ENCODE data around the gene LMNTD2.

The LMNTD2 gene

DNA sequence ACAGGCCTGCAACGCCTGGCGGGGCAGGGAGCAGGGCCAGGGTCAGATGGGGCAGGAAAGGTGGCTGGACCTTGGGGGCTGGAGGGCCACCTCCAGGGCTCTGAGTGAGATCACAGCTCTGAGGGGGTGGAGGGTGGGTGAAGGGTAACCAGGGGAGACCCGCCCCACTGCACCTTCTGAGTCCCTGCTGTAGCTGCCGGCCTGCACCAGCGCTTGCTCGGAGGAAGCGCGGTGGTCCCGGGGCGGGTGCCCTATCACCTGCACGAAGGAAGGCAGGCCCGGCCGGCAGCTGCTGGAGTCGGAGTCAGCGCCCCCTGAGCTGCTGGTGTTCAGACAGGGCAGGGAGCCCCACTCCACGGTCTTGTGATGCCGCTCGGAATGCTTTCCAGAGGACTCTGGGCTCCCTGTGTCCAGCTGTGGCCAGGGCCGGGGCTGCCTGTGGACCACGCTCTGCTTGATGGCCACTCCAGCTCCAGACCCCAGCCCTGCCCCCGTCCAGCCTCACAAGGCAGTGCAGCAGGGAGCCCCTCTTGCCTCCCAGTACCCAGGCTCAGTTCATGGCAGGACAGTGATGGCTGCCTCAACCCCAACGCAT, 3.8 kb downstream of the LMNTD2 start:
- TF ChIP-seq, protein P1, sequence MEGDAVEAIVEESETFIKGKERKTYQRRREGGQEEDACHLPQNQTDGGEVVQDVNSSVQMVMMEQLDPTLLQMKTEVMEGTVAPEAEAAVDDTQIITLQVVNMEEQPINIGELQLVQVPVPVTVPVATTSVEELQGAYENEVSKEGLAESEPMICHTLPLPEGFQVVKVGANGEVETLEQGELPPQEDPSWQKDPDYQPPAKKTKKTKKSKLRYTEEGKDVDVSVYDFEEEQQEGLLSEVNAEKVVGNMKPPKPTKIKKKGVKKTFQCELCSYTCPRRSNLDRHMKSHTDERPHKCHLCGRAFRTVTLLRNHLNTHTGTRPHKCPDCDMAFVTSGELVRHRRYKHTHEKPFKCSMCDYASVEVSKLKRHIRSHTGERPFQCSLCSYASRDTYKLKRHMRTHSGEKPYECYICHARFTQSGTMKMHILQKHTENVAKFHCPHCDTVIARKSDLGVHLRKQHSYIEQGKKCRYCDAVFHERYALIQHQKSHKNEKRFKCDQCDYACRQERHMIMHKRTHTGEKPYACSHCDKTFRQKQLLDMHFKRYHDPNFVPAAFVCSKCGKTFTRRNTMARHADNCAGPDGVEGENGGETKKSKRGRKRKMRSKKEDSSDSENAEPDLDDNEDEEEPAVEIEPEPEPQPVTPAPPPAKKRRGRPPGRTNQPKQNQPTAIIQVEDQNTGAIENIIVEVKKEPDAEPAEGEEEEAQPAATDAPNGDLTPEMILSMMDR (IDR thresholded peaks at IDR 0.05) = no peak
- Mint-ChIP-seq H3K9me3 (no peaks in the 10 kb centered on the region), H3K27ac (no peak overlapping the region), H3K27me3 (ENCODE audit: low read depth, poor library complexity) (peaks cover 42% of the 10 kb centered on the region), H3K36me3 (ENCODE audit: low read depth) (no peaks in the 10 kb centered on the region), H3K4me1 (peaks cover 18% of the 10 kb centered on the region), H3K4me3 (peak overlapping the region; percentile 62)
- no peak for DNase-seq

DNA sequence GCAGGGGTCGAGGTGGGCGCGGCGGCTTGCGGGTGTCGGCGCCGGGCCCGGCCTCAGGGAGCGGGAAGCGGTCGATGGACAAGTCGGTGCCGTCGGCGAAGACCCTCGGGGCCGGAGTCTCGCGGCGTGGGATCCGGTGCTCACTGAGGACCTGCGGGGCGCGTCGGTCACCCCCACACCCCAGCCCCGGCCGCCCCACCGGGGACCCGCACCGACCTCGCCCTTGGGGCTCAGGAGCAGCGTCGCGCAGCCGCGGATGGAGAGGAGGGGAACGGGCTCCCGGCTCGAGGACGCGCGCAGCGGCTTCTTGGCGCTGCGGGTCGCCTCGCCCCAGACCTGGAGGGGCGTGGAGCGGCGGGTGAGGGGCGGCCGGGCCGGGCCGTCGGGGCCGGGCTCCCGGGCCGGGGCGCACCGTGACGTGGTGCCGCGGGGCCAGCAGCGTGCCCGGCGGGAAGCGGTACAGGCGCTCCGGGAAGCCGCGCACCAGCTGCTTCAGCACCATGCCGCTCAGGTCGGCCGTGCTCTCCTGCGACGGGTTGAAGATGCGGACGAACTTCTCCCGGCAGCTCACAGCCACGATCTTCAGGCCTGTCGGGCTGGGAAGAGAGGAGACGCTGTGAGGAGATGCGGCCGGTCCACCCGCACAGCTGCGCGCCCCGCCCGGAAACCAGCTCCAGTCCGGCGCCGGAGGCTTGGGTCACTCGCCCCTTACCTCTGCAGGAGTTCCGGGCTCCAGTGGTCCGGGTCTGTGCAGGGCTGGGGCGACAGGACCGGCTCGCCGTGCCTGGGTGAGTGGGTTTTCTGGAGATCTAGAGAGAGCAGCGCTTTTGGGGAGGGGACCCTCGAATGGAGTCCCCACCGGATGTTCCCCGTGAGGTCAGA, 4.5 kb downstream of the LMNTD2 start:
- TF ChIP-seq, protein P1 (IDR thresholded peaks at IDR 0.05) = no peak
- Mint-ChIP-seq H3K27me3 (ENCODE audit: low read depth, poor library complexity) (peaks cover 42% of the 10 kb centered on the region), H3K27ac (no peak overlapping the region), H3K4me3 (peak overlapping the region; percentile 62), H3K36me3 (ENCODE audit: low read depth) (no peaks in the 10 kb centered on the region), H3K4me1 (peaks cover 18% of the 10 kb centered on the region), H3K9me3 (no peaks in the 10 kb centered on the region)
- peak; percentile 41 for DNase-seq

DNA sequence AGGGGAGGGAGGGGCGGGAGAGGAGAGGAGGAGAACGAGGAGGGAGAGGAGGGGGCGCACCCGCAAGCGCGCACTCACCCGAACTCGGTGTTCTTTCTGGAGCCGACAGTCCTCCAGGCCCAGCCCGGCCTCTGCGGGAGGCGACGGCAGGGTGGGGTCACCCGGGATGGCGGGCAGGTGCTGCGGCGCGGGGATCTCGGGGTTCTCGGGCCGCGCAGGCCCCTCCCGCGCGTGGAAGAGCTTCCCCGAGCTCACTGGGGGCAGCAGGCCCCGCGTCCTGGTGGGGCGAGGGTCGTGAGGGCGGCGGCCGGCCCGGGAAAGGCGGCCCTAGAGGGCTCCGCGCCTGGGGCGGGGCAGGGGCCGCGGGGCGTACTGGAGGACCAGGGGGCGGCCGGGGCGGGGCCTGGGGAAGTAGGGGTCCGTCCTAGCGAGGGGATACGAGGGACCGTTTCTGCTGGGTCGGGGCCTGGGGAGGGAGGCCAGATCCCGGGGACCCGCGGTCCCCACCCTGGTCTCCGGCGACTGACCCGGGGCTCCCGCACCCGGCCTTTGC, 5.2 kb downstream of the LMNTD2 start:
- Mint-ChIP-seq H3K27me3 (ENCODE audit: low read depth, poor library complexity) (peaks cover 42% of the 10 kb centered on the region), H3K27ac (no peak overlapping the region), H3K9me3 (no peaks in the 10 kb centered on the region), H3K36me3 (ENCODE audit: low read depth) (no peaks in the 10 kb centered on the region), H3K4me1 (peaks cover 18% of the 10 kb centered on the region), H3K4me3 (no peak overlapping the region)
- peak; percentile 49 for DNase-seq
- TF ChIP-seq, protein P1 (IDR thresholded peaks at IDR 0.05) = no peak

DNA sequence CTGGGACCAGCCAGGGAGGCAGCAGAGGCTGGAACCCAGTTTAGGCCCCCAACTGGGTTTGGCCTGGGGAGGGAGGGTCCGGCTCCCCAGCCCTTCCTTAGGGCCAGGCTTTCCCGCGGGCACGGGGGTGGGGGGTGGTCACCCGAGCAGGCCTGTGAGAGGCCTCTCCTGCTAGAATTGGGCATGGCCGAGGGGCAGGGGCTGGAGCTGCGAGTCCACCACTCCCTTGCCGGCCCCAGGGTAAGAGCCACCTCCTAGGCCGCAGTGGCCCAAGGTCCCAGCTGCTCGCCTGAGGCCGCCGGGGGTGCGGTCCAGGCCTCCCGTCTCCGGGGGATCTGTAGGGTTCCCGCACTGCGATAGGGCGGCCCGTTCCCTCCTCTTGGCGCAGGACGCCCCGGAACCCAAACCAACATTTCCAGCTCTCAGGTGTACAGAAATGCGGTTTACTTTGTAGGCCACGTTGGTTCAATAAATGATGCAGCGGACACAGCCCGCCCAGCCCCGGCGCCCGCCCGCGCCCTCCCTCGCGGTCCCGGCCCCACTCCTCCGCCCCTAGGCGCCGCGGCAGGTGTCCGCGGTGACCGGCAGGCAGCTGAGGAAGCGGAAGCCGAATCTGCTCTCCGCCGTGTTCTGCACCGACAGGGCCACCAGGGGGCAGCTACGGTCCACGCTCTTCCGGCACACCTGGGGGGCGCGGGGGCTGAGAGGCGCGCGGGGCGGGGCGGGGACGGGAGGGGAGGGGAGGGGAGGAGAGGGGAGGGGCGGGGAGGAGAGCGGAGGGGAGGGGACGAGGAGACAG, 5.9 kb downstream of the LMNTD2 start:
- Mint-ChIP-seq H3K27ac (no peak overlapping the region), H3K4me3 (no peak overlapping the region), H3K4me1 (peaks cover 12% of the 10 kb centered on the region), H3K27me3 (ENCODE audit: low read depth, poor library complexity) (peaks cover 39% of the 10 kb centered on the region), H3K36me3 (ENCODE audit: low read depth) (no peaks in the 10 kb centered on the region), H3K9me3 (no peaks in the 10 kb centered on the region)
- TF ChIP-seq, protein P1 (IDR thresholded peaks at IDR 0.05) = peak; percentile 45
- DNase-seq = peak; percentile 81

DNA sequence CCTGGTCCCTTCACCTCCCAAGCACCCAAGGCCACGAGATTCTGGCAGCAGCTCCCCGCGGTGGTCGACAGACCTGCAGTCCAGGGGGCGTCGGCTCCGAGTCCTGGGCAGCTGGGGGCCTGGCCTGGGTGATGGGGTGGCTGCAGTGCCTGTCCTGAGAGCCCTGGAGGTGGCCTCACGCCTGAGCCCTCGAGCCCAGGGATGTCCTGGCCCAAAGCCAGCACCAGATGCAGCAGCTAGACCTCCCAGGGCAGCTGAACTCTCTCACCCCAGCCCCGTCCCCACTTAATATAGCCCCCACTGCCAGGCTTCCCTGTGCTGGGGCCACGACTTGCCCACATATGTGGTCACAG, 6.6 kb downstream of the LMNTD2 start:
- H3K36me3 Mint-ChIP-seq (ENCODE audit: low read depth) = no peaks in the 10 kb centered on the region
- peaks cover 12% of the 10 kb centered on the region for H3K4me1 Mint-ChIP-seq
- peaks cover 38% of the 10 kb centered on the region for H3K27me3 Mint-ChIP-seq (ENCODE audit: low read depth, poor library complexity)
- no peak overlapping the region for H3K4me3 Mint-ChIP-seq
- no peak overlapping the region for H3K27ac Mint-ChIP-seq
- no peak for DNase-seq
- TF ChIP-seq, protein P1 (IDR thresholded peaks at IDR 0.05) = no peak
- H3K9me3 Mint-ChIP-seq = no peaks in the 10 kb centered on the region
